H1 (cell line): ENCODE measurements around the gene C21orf58.

Experiments used
- CHD2 ChIP-seq: IDR thresholded peaks from 2 replicates; pipeline ENCODE4 v1.6.1; 2012; ENCODE audit warnings: low read length, improper control_type of control experiment
- CTCF ChIP-seq, 3 experiments: IDR thresholded peaks; 1 replicate in 2 of 3; 2 replicates in 1 of 3; pipeline versions ENCODE4 v1.5.1 to v1.6.1; 2011; ENCODE audit warnings: low read length in 3 of 3, mild to moderate bottlenecking in 3 of 3, inconsistent platforms in 2 of 3, low read depth in 1 of 3, moderate library complexity in 1 of 3; ENCODE audit not compliant: insufficient read depth in 1 of 3; ENCODE audit errors: control extremely low read depth in 1 of 3
- EGR1 ChIP-seq: IDR thresholded peaks from 2 replicates; pipeline ENCODE4 v1.6.1; 2011; ENCODE audit warnings: low read depth, low read length, borderline replicate concordance
- EZH2 ChIP-seq: fragments of 200-600 bp; sonication (generic); IDR thresholded peaks from 2 replicates; pipeline ENCODE4 v1.7.1; 2012; ENCODE audit warnings: low read depth, mild to moderate bottlenecking, moderate library complexity, low read length, inconsistent platforms; ENCODE audit not compliant: severe bottlenecking
- GABPA ChIP-seq: IDR thresholded peaks from 2 replicates; pipeline ENCODE4 v1.6.1; 2011; ENCODE audit warnings: mild to moderate bottlenecking, low read length, moderate library complexity, borderline replicate concordance; ENCODE audit not compliant: insufficient read depth
- JUND ChIP-seq: IDR thresholded peaks from 2 replicates; pipeline ENCODE4 v1.6.1; 2011; ENCODE audit warnings: mild to moderate bottlenecking, improper control_type of control experiment, low read length
- MAFK ChIP-seq: IDR thresholded peaks from 2 replicates; pipeline ENCODE4 v1.6.1; 2012; ENCODE audit warnings: low read depth, mild to moderate bottlenecking, improper control_type of control experiment, low read length
- POLR2A ChIP-seq, 2 experiments: IDR thresholded peaks; 1 replicate in 1 of 2; 2 replicates in 1 of 2; pipeline ENCODE4 v1.6.1; 2011; ENCODE audit warnings: low read depth in 2 of 2, low read length in 2 of 2, mild to moderate bottlenecking in 2 of 2; ENCODE audit errors: control extremely low read depth in 1 of 2
- POLR2AphosphoS5 ChIP-seq: IDR thresholded peaks from 2 replicates; pipeline ENCODE4 v1.6.1; 2011; ENCODE audit warnings: low read depth, low read length
- TEAD4 ChIP-seq: IDR thresholded peaks from 2 replicates; pipeline ENCODE4 v1.6.1; 2012; ENCODE audit warnings: low read depth, low read length, inconsistent platforms, mixed read lengths
- YY1 ChIP-seq: IDR thresholded peaks from 2 replicates; pipeline ENCODE4 v1.6.1; 2011; ENCODE audit warnings: low read depth, mild to moderate bottlenecking, low read length

- TF ChIP-seq POLR2A (IDR thresholded peaks at IDR 0.05; ENCODE audit: control extremely low read depth in 1 of 2, low read depth in 2 of 2, low read length in 2 of 2) (no peak), CHD2 (no peak), CTCF (IDR thresholded peaks at IDR 0.05; ENCODE audit: control extremely low read depth in 1 of 3, insufficient read depth in 1 of 3, low read depth in 1 of 3, low read length in 3 of 3) (no peak), YY1 (no peak), GABPA (no peak), POLR2AphosphoS5 (no peak), MAFK (no peak), EGR1 (no peak), TEAD4 (no peak), EZH2 (no peak), JUND (no peak)
These were observed 29.0 kb downstream of the C21orf58 start for GRCh38 chr21:46294647-46295176.
